Transverse colon (tissue), 1 donor: ENCODE measurements around the gene RRBP1.

Experiments used
- EP300 ChIP-seq: sonication (generic); formaldehyde crosslinking; IDR thresholded peaks from one replicate; pipeline ENCODE4 v1.6.1; 2017; ENCODE audit warnings: antibody characterized with exemption, low read depth
- POLR2A ChIP-seq: fragments of 450-650 bp; IDR thresholded peaks from one replicate; pipeline ENCODE4 v1.6.1; 2016; ENCODE audit warnings: antibody characterized with exemption, mild to moderate bottlenecking, moderate library complexity

GRCh38 chr20:17624070-17624469, 58.0 kb downstream of the RRBP1 start:
- TF ChIP-seq POLR2A, result no peak
- no peak for TF ChIP-seq EP300
